ENCODE data around the gene TRAPPC12.

DNA sequence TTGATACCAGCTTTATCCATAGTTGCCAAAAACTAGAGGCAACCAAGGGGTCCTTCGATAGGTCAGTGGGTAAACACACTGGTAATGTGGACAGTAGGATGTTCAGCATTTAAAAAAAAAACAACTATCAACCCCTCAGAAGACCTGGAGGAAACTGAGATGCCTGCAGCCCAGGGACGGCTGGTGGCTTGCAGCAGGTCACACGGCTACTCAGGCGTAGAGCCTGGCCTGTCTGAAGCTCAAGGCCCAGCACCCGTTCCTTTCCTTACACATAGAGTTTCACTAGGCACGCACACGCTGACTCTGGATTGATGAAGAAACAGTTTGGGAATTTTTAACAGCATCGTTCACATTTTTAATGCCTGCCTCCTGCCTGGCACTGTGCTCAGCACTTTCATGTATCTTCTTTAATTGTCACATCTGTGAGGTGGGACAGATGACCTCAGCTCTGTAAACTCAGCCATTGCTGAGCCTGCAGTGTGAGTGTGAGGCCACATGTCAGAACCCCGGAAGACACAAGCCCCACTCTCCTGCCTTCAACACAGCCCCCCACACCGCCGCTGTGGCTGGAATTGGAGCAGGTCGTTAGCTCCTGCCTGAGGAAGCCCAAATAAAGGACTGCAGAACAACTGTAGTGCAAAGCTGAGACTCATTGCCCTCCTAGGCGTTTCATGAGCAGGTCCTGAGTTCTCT, 40.7 kb downstream of the TRAPPC12 start:
- TF ChIP-seq, protein P1, sequence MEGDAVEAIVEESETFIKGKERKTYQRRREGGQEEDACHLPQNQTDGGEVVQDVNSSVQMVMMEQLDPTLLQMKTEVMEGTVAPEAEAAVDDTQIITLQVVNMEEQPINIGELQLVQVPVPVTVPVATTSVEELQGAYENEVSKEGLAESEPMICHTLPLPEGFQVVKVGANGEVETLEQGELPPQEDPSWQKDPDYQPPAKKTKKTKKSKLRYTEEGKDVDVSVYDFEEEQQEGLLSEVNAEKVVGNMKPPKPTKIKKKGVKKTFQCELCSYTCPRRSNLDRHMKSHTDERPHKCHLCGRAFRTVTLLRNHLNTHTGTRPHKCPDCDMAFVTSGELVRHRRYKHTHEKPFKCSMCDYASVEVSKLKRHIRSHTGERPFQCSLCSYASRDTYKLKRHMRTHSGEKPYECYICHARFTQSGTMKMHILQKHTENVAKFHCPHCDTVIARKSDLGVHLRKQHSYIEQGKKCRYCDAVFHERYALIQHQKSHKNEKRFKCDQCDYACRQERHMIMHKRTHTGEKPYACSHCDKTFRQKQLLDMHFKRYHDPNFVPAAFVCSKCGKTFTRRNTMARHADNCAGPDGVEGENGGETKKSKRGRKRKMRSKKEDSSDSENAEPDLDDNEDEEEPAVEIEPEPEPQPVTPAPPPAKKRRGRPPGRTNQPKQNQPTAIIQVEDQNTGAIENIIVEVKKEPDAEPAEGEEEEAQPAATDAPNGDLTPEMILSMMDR (IDR thresholded peaks at IDR 0.05) = no peak
- TF ChIP-seq POLR2A (IDR thresholded peaks at IDR 0.05) (no peak), EP300 (IDR thresholded peaks at IDR 0.05) (no peak)
